ENCODE results near the gene ILKAP.
A peak's percentile ranks its signal among the peaks of the same experiment; 100 is the strongest.

The ILKAP gene

GRCh38 chr2:238203094-238203972 lies at the start of gene ILKAP:
ILKAP (minus strand) TSS chr2:238203695; CDS start chr2:238203553, 142 bp downstream.
- DNase-seq, result peak; percentile 86 to 87

GRCh38 chr2:238252766-238253630 lies 49.5 kb upstream of the ILKAP start:
- DNase-seq, result no peak

- DNase-seq, result no peak
Observed at GRCh38 chr2:238251986-238252385, 48.5 kb upstream of the ILKAP start.

- DNase-seq, result no peak
Observed at GRCh38 chr2:238251331-238251730, 47.8 kb upstream of the ILKAP start.

- DNase-seq, result no peak
Observed at GRCh38 chr2:238250896-238251295, 47.4 kb upstream of the ILKAP start.

GRCh38 chr2:238247841-238248453 lies 44.5 kb upstream of the ILKAP start:
- no peak for DNase-seq

- no peak for DNase-seq
Observed at GRCh38 chr2:238247002-238247822, 43.7 kb upstream of the ILKAP start.

GRCh38 chr2:238244151-238244550 lies 40.7 kb upstream of the ILKAP start:
- DNase-seq, result no peak

GRCh38 chr2:238243496-238244076 lies 40.1 kb upstream of the ILKAP start:
- DNase-seq, result no peak

- DNase-seq, result no peak
Observed at GRCh38 chr2:238242731-238243495, 39.4 kb upstream of the ILKAP start.

GRCh38 chr2:238241970-238242369 lies 38.5 kb upstream of the ILKAP start:
- DNase-seq, result no peak

- DNase-seq, result no peak
Observed at GRCh38 chr2:238240757-238241711, 37.5 kb upstream of the ILKAP start.

- peak; percentile 58 to 74 for DNase-seq
Observed at GRCh38 chr2:238239863-238240756, 36.6 kb upstream of the ILKAP start, which contains the start of gene HES6. HES6 (minus strand) TSS chr2:238240038; CDS start chr2:238239905, 133 bp downstream.

- peak in 1 of 2 donors; percentile 18 for DNase-seq
Observed at GRCh38 chr2:238239543-238239862, 36.0 kb upstream of the ILKAP start.

- peak in 1 of 2 donors; percentile 23 for DNase-seq
Observed at GRCh38 chr2:238238766-238239542, 35.5 kb upstream of the ILKAP start.

GRCh38 chr2:238238311-238238765 lies 34.8 kb upstream of the ILKAP start:
- no peak for DNase-seq

- DNase-seq, result no peak
Observed at GRCh38 chr2:238237431-238238135, 34.1 kb upstream of the ILKAP start.
